ENCODE measurements around the gene COIL.

COIL gene

GRCh38 chr17:56960596-56961538, at the start of gene COIL:
Gene COIL (minus strand): TSS chr17:56961050. CDS start chr17:56961019, 31 bp downstream.
- TF ChIP-seq CTCF (IDR thresholded peaks at IDR 0.05; ENCODE audit: extremely low read depth, insufficient read depth, missing control alignments), result peak; percentile 97
- peak; percentile 93 for DNase-seq (ENCODE audit: low spot score)
- in situ Hi-C loops (cut with MboI; ENCODE audit: low pct_unique_long_range_greater_than_20kb, low sequenced_read_pairs, unreplicated experiment), result no loop called here

- no peak for TF ChIP-seq CTCF (IDR thresholded peaks at IDR 0.05; ENCODE audit: extremely low read depth, insufficient read depth, missing control alignments)
Measured at GRCh38 chr17:57010487-57010886, 49.6 kb upstream of the COIL start.

GRCh38 chr17:57009737-57010445, 49.0 kb upstream of the COIL start:
- in situ Hi-C loops (cut with MboI; ENCODE audit: low pct_unique_long_range_greater_than_20kb, low sequenced_read_pairs, unreplicated experiment), result no loop called here
- TF ChIP-seq CTCF (IDR thresholded peaks at IDR 0.05; ENCODE audit: extremely low read depth, insufficient read depth, missing control alignments), result peak; percentile 73

More at GRCh38 chr17:57010487-57010886, 49.6 kb upstream of the COIL start:
- in situ Hi-C loops (cut with MboI; ENCODE audit: low pct_unique_long_range_greater_than_20kb, low sequenced_read_pairs, unreplicated experiment), result no loop called here
- DNase-seq (ENCODE audit: low spot score), result no peak

GRCh38 chr17:57008958-57009357, 48.1 kb upstream of the COIL start:
- TF ChIP-seq CTCF (IDR thresholded peaks at IDR 0.05; ENCODE audit: extremely low read depth, insufficient read depth, missing control alignments), result no peak
- DNase-seq (ENCODE audit: low spot score), result no peak
- in situ Hi-C loops (cut with MboI; ENCODE audit: low pct_unique_long_range_greater_than_20kb, low sequenced_read_pairs, unreplicated experiment), result no loop called here

More at GRCh38 chr17:57009737-57010445, 49.0 kb upstream of the COIL start:
- peak; percentile 67 for DNase-seq (ENCODE audit: low spot score)

- no peak for DNase-seq (ENCODE audit: low spot score)
- in situ Hi-C loops (cut with MboI; ENCODE audit: low pct_unique_long_range_greater_than_20kb, low sequenced_read_pairs, unreplicated experiment), result no loop called here
- TF ChIP-seq CTCF (IDR thresholded peaks at IDR 0.05; ENCODE audit: extremely low read depth, insufficient read depth, missing control alignments), result no peak
Measured at GRCh38 chr17:57006040-57006439, 45.2 kb upstream of the COIL start.

- peak; percentile 54 for DNase-seq (ENCODE audit: low spot score)
- in situ Hi-C loops (cut with MboI; ENCODE audit: low pct_unique_long_range_greater_than_20kb, low sequenced_read_pairs, unreplicated experiment), result no loop called here
- peak; percentile 36 for TF ChIP-seq CTCF (IDR thresholded peaks at IDR 0.05; ENCODE audit: extremely low read depth, insufficient read depth, missing control alignments)
Measured at GRCh38 chr17:57004944-57005579, 44.2 kb upstream of the COIL start.
